B cell (primary cell): ENCODE measurements around the gene ZNF692.

Source experiments
- EZH2 ChIP-seq: IDR thresholded peaks from 2 replicates; pipeline ENCODE4 v1.6.1; 2012; ENCODE audit warnings: borderline replicate concordance, low read depth, mild to moderate bottlenecking, moderate library complexity, low read length; ENCODE audit not compliant: insufficient read depth, poor library complexity, severe bottlenecking
- TF ChIP-seq, protein P1 (sequence below): fragments of 200-600 bp; IDR thresholded peaks from one replicate; pipeline ENCODE4 v1.8.0; 2022; ENCODE audit warnings: antibody characterized with exemption, mild to moderate bottlenecking

DNA sequence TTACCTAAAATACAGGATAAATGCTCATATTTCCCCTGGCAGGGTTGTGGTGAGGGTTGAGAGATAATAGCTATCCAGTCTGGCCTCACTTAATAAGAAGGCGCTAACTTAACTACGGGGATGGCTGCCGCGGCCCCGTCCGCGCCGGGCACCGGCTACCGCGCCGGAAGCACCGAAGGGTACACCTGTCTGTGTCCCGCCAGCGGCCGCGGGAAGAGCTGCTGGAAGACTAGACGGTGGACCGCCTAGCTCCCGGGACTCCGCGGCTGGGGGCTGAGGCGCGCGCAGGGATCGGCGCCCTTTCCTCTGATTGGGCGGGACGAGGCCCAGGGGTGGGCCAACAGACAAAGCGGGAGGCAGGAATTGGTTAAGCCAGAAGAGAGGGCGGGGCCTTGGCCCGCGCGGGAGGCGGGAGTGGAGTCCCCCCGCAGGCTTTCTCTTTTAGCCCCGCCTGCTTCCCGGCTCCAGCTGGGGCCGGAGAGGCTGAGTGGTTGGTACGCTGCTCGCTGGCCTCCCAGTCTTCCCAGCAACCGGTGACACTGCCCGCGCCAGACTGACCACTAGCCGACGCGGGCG lies 21.0 kb downstream of the ZNF692 start, which contains the start of gene ZNF672:
- TF ChIP-seq, protein P1, sequence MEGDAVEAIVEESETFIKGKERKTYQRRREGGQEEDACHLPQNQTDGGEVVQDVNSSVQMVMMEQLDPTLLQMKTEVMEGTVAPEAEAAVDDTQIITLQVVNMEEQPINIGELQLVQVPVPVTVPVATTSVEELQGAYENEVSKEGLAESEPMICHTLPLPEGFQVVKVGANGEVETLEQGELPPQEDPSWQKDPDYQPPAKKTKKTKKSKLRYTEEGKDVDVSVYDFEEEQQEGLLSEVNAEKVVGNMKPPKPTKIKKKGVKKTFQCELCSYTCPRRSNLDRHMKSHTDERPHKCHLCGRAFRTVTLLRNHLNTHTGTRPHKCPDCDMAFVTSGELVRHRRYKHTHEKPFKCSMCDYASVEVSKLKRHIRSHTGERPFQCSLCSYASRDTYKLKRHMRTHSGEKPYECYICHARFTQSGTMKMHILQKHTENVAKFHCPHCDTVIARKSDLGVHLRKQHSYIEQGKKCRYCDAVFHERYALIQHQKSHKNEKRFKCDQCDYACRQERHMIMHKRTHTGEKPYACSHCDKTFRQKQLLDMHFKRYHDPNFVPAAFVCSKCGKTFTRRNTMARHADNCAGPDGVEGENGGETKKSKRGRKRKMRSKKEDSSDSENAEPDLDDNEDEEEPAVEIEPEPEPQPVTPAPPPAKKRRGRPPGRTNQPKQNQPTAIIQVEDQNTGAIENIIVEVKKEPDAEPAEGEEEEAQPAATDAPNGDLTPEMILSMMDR: no peak
- no peak for TF ChIP-seq EZH2
